Hepatocyte (in vitro differentiated cells): ENCODE measurements around the gene STARD13.

Experiments used
- EZH2 ChIP-seq: fragments of 200-600 bp; sonication (generic); IDR thresholded peaks from 2 replicates; pipeline ENCODE4 v1.6.1; 2016; ENCODE audit warnings: antibody characterized with exemption, mild to moderate bottlenecking, borderline replicate concordance
- EZH2phosphoT487 ChIP-seq: fragments of 200-600 bp; sonication (generic); IDR thresholded peaks from one replicate; pipeline ENCODE4 v1.6.1; 2018; ENCODE audit warnings: antibody characterized with exemption, mild to moderate bottlenecking, low read depth, moderate library complexity; ENCODE audit not compliant: unreplicated experiment, severe bottlenecking
- TF ChIP-seq, protein P1 (sequence below): fragments of 200-600 bp; sonication (generic); IDR thresholded peaks from 2 replicates; pipeline ENCODE4 v1.5.1; 2016; ENCODE audit warnings: antibody characterized with exemption, mild to moderate bottlenecking; ENCODE audit not compliant: poor library complexity

DNA sequence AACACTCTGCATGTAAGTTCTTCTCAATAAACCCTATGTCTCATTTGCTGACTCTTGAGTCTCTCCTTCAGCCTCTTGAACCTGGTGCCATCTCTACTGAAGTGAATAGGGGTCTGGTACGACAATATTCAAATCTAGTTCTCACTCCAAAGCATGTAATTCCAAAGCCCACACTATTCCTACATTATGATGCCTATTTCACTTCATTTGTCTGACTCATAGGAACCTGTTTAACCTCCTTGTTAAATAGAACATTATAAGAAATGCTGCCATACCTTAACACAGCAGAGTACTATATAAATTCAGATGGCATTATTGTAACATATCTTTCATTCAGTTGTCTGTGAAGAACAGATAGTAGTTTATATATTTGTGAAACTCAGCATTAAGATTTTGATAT is 67.1 kb downstream of the STARD13 start:
- TF ChIP-seq, protein P1, sequence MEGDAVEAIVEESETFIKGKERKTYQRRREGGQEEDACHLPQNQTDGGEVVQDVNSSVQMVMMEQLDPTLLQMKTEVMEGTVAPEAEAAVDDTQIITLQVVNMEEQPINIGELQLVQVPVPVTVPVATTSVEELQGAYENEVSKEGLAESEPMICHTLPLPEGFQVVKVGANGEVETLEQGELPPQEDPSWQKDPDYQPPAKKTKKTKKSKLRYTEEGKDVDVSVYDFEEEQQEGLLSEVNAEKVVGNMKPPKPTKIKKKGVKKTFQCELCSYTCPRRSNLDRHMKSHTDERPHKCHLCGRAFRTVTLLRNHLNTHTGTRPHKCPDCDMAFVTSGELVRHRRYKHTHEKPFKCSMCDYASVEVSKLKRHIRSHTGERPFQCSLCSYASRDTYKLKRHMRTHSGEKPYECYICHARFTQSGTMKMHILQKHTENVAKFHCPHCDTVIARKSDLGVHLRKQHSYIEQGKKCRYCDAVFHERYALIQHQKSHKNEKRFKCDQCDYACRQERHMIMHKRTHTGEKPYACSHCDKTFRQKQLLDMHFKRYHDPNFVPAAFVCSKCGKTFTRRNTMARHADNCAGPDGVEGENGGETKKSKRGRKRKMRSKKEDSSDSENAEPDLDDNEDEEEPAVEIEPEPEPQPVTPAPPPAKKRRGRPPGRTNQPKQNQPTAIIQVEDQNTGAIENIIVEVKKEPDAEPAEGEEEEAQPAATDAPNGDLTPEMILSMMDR = no peak
- TF ChIP-seq EZH2phosphoT487 = no peak
- no peak for TF ChIP-seq EZH2
